Endothelial cell (in vitro differentiated cells): ENCODE measurements around the gene LRP1B. TPM values are rescaled to one million over a fixed set of nuclear protein-coding genes. Genes with fewer than 3 reads are reported as not detected.

Experiments used
- DNase-seq: peaks from one replicate; pipeline ENCODE4 v3.0.0; 2021; ENCODE audit warnings: low spot score
- H3K27ac Mint-ChIP-seq: one replicate; pipeline ENCODE4 v1.8.0; 2021; ENCODE audit warnings: mixed read lengths, inconsistent platforms; ENCODE audit not compliant: unreplicated experiment
- H3K27me3 Mint-ChIP-seq: one replicate; pipeline ENCODE4 v1.8.0; 2021; ENCODE audit warnings: mild to moderate bottlenecking, moderate library complexity, mixed read lengths, inconsistent platforms; ENCODE audit not compliant: unreplicated experiment
- H3K36me3 Mint-ChIP-seq: one replicate; pipeline ENCODE4 v1.8.0; 2021; ENCODE audit warnings: mild to moderate bottlenecking, low read depth, mixed read lengths, inconsistent platforms; ENCODE audit not compliant: unreplicated experiment
- H3K4me1 Mint-ChIP-seq: one replicate; pipeline ENCODE4 v1.8.0; 2021; ENCODE audit warnings: mild to moderate bottlenecking, mixed read lengths, inconsistent platforms; ENCODE audit not compliant: unreplicated experiment
- H3K4me3 Mint-ChIP-seq: one replicate; pipeline ENCODE4 v1.8.0; 2021; ENCODE audit warnings: mild to moderate bottlenecking, mixed read lengths, inconsistent platforms; ENCODE audit not compliant: unreplicated experiment
- H3K9me3 Mint-ChIP-seq: one replicate; pipeline ENCODE4 v1.8.0; 2021; ENCODE audit warnings: mixed read lengths, inconsistent platforms; ENCODE audit not compliant: unreplicated experiment
- total RNA-seq: library from RNA; stranded (reverse); fragmentation: NEBNext Ultra II Directional; extraction: Animal tissue kit (Norgen Biotek cat#: 25700); gene quantifications from one replicate; pipeline ENCODE4 v1.2.1, GENCODE V29; 2021; ENCODE audit not compliant: unreplicated experiment
- TF ChIP-seq, protein P1 (sequence below): fragments of 200-600 bp; sonication (generic); IDR thresholded peaks from one replicate; pipeline ENCODE4 v1.5.0; 2021; ENCODE audit warnings: antibody characterized with exemption; ENCODE audit not compliant: unreplicated experiment

LRP1B gene
- total RNA-seq, 1 donor from 2014 or later: 1.4 TPM

DNA sequence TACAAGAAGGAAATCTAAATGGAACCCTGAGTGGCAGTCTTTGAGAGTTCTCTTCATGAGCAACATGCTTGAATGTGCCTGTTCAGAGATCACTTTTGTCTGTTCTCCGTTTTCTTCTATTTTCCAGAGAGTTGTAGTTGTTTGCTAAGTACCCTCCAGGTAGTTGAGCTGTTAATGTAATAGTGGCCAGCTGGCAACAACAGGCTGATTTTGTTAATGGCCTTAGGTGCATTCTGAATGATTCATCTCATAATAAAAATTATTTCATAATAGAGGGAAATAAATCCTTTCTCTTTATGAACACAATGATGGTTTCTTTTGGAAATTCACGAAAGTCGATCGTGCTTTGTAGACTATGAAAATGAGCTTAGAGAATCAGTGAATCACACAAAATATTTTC lies 136.8 kb downstream of the LRP1B start:
- TF ChIP-seq, protein P1, sequence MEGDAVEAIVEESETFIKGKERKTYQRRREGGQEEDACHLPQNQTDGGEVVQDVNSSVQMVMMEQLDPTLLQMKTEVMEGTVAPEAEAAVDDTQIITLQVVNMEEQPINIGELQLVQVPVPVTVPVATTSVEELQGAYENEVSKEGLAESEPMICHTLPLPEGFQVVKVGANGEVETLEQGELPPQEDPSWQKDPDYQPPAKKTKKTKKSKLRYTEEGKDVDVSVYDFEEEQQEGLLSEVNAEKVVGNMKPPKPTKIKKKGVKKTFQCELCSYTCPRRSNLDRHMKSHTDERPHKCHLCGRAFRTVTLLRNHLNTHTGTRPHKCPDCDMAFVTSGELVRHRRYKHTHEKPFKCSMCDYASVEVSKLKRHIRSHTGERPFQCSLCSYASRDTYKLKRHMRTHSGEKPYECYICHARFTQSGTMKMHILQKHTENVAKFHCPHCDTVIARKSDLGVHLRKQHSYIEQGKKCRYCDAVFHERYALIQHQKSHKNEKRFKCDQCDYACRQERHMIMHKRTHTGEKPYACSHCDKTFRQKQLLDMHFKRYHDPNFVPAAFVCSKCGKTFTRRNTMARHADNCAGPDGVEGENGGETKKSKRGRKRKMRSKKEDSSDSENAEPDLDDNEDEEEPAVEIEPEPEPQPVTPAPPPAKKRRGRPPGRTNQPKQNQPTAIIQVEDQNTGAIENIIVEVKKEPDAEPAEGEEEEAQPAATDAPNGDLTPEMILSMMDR: no peak
- Mint-ChIP-seq H3K4me1 (peaks cover 3% of the 10 kb centered on the region), H3K4me3 (no peak overlapping the region), H3K36me3 (no peaks in the 10 kb centered on the region), H3K9me3 (no peaks in the 10 kb centered on the region), H3K27ac (no peak overlapping the region), H3K27me3 (peaks cover 1% of the 10 kb centered on the region)
- no peak for DNase-seq

DNA sequence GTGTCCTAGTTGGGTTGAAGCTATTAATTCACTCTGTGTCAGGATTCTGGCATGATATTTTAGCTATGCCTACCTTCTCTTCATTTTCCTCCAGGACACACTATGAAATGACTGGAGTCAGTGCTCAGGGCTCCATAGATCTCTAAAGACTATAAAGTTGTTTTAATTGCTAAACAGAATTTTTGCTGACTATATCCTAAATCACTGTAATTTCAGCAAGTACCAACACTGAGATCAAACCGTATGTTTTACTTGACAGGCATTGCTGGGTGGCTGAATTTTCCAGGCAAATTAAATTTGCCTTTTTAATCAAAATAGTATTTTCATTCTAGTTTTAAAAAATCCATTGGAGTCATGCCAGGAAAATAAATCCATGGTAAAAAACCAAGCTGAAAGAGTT lies 138.1 kb downstream of the LRP1B start:
- H3K27ac Mint-ChIP-seq: no peak overlapping the region
- H3K36me3 Mint-ChIP-seq: no peaks in the 10 kb centered on the region
- no peak overlapping the region for H3K4me3 Mint-ChIP-seq
- DNase-seq: no peak
- TF ChIP-seq, protein P1: no peak
- H3K4me1 Mint-ChIP-seq: peaks cover 1% of the 10 kb centered on the region
- H3K27me3 Mint-ChIP-seq: peaks cover 1% of the 10 kb centered on the region
- H3K9me3 Mint-ChIP-seq: no peaks in the 10 kb centered on the region

DNA sequence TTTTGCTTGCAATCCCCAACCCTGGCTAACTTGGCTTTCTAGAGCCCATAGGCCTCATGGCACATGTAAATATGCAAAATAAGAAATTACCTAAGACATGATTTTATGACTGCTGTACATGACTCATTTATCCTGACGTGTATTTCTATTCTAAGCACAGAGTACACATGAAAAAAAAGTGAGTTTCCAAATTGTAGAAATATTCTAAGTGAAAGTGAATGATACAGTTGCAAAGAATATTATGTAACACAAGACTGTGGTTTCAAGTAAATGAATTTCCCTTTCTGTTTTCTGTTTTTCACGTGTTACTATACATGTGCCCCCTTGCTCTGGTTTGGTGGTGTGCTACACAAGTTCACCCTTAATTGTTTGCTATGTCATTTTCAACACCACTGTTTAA lies 162.4 kb downstream of the LRP1B start:
- DNase-seq: no peak
- TF ChIP-seq, protein P1: no peak
- Mint-ChIP-seq H3K9me3 (no peaks in the 10 kb centered on the region), H3K4me1 (peaks cover 8% of the 10 kb centered on the region), H3K27me3 (no peaks in the 10 kb centered on the region), H3K36me3 (no peaks in the 10 kb centered on the region), H3K4me3 (no peak overlapping the region), H3K27ac (no peak overlapping the region)

DNA sequence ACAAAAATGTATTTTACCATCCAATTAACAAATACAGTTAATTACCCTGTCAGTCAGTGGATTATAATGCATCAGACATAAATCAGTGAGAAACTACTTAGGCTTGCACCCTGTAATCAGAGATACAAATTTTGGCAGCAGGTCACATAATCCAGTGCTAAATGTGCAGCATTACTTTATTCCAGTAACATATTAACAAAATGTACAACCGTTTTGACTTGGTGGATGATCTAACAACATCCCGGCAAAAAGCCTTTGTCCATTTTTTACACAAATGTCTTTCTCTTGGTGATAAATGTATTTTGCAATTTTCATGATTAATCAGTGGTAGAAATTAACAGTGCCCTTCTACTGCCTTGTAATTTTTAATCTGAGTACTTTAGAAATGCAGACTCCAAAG lies 162.8 kb downstream of the LRP1B start:
- Mint-ChIP-seq H3K36me3 (no peaks in the 10 kb centered on the region), H3K9me3 (no peaks in the 10 kb centered on the region), H3K27ac (no peak overlapping the region), H3K4me1 (peaks cover 8% of the 10 kb centered on the region), H3K4me3 (no peak overlapping the region), H3K27me3 (no peaks in the 10 kb centered on the region)
- no peak for DNase-seq
- TF ChIP-seq, protein P1: no peak

DNA sequence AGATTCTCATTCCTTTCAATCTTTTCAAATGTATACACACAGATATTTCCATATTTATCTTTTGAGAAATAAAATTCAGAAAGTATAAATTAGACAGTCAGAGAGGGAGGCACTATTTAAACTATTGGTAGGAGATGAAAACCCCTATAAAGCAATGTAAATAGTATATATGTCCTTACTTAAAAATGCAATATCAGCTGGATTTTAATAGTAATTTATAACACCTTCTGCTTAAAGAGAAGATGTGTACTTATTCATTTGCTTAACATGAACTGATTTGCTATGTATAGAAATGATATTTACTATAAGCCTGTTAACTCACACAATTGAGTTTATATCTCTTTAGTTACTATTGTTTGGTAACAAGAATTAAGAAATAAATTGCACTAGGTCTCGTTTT lies 163.3 kb downstream of the LRP1B start:
- H3K27me3 Mint-ChIP-seq: no peaks in the 10 kb centered on the region
- H3K4me1 Mint-ChIP-seq: peaks cover 11% of the 10 kb centered on the region

More for the DNA sequence above, 163.3 kb downstream of the LRP1B start:
- Mint-ChIP-seq H3K36me3 (no peaks in the 10 kb centered on the region), H3K9me3 (no peaks in the 10 kb centered on the region), H3K4me3 (no peak overlapping the region), H3K27ac (no peak overlapping the region)
- DNase-seq: no peak
- TF ChIP-seq, protein P1: no peak
